ENCODE data around the gene CMSS1.

The CMSS1 gene

DNA sequence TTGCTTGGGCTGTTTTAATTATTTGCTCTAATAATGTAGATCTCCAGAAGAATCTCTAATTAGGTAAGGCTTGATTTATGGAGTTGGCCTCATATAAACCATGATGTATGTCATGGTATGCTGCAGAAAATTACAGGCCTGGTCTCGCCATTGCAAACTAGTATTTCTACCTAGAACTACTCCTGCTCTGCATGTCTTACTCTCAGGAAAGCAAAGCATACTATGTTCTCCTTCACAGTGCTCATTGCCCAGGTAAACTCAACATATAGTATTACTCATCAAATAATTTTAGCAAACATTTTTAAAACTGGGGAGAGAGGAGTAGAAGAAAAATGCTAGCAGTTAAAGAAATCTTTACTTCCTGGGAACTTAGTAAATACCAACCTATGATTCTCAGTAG lies 205.9 kb downstream of the CMSS1 start:
- no peaks in the 10 kb centered on the region for H3K9me3 Mint-ChIP-seq
- ATAC-seq (ENCODE audit: low read depth) (no peak), DNase-seq (ENCODE audit: low spot score in 2 of 2) (no peak)
- H3K27me3 Mint-ChIP-seq, result no peaks in the 10 kb centered on the region
- H3K4me3 Mint-ChIP-seq, result no peak overlapping the region
- peaks cover 2% of the 10 kb centered on the region for H3K36me3 Mint-ChIP-seq
- H3K27ac Mint-ChIP-seq, result no peak overlapping the region
- H3K4me1 Mint-ChIP-seq, result no peaks in the 10 kb centered on the region

DNA sequence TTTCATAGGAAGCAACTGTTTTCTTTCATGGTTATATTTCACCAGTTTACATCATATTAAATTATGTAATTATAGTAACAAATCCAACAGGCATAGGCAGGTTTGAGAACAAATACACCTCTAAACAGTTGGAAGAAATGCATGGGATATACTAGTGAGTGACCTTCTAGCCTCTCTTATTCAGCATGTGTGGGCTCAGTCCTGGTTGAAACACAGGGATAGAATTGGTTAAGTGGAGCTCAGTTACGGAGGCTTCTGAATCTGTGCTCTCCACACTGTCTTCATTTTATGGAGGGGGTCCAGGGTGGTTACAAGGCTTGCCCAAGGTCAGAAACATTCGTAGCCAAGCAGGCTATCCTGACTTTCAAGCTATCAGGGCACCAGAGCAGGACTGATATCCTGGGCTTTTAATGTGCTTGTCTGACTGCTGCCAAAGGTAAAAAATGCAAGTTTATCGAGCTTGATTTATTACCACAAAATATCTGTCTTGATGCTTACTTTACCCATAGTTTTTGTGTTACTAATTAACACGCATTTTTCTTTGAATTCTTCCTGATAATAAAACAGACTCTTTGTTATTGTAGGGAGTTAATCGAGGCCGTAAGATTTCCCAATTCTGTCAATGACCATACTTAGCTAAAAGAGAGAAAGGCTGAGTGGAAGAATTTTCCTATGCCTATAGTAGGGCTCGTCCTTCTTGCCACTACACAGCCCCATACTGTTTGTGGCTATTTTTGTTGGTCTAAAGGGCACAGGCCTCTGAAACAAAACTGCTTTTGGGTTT lies 207.1 kb downstream of the CMSS1 start:
- Mint-ChIP-seq H3K4me1 (no peaks in the 10 kb centered on the region), H3K27ac (no peak overlapping the region), H3K36me3 (peaks cover 2% of the 10 kb centered on the region), H3K4me3 (no peak overlapping the region), H3K9me3 (no peaks in the 10 kb centered on the region), H3K27me3 (no peaks in the 10 kb centered on the region)
- ATAC-seq (ENCODE audit: low read depth) (no peak), DNase-seq (ENCODE audit: low spot score in 2 of 2) (no peak)

DNA sequence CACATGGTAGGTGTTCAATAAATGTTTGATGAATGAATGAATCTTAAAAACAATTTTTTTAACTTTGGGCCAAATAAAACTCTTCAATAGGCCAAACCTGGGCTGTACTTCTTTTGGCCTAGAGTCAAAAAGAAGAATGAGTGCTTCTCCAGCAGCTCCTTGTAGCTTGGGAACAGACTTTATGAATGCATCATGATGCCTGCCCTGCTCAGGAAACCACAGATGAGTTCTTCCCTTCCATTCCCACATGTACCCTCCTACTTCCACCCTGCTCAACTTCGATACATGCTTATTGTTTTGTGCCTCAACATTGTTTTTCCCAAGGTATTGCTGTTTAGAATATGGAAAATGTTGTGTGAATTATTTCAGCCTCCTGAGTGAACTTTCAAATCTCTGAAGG lies 209.7 kb downstream of the CMSS1 start:
- no peaks in the 10 kb centered on the region for H3K27me3 Mint-ChIP-seq
- no peak overlapping the region for H3K27ac Mint-ChIP-seq
- no peak overlapping the region for H3K4me3 Mint-ChIP-seq
- ATAC-seq (ENCODE audit: low read depth) (no peak), DNase-seq (ENCODE audit: low spot score in 2 of 2) (no peak)
- H3K36me3 Mint-ChIP-seq, result peaks cover 5% of the 10 kb centered on the region
- peaks cover 2% of the 10 kb centered on the region for H3K4me1 Mint-ChIP-seq
- H3K9me3 Mint-ChIP-seq, result no peaks in the 10 kb centered on the region

DNA sequence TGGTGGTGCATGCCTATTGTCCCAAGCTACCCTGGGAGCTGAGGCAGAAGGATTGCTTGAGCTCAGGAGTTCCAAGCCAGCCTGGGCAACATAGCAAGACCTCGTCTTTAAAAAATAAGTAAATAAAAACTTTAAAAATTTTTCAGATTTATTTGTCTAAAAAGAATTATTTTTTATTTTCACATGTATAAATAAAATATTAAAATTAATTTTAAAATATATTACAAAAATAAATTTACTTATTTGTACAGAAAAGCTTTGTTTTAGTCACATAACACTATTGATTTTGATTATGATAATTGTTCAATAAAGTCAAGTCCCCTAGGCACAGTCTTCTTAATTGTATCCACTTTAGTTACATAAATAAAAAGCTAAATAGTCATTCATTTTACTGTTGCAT lies 211.4 kb downstream of the CMSS1 start:
- H3K36me3 Mint-ChIP-seq, result peaks cover 5% of the 10 kb centered on the region
- H3K9me3 Mint-ChIP-seq, result no peaks in the 10 kb centered on the region
- H3K27me3 Mint-ChIP-seq, result no peaks in the 10 kb centered on the region
- H3K4me1 Mint-ChIP-seq, result peaks cover 2% of the 10 kb centered on the region
- no peak overlapping the region for H3K27ac Mint-ChIP-seq
- ATAC-seq (ENCODE audit: low read depth), result no peak
- no peak for DNase-seq (ENCODE audit: low spot score in 2 of 2)
- no peak overlapping the region for H3K4me3 Mint-ChIP-seq

DNA sequence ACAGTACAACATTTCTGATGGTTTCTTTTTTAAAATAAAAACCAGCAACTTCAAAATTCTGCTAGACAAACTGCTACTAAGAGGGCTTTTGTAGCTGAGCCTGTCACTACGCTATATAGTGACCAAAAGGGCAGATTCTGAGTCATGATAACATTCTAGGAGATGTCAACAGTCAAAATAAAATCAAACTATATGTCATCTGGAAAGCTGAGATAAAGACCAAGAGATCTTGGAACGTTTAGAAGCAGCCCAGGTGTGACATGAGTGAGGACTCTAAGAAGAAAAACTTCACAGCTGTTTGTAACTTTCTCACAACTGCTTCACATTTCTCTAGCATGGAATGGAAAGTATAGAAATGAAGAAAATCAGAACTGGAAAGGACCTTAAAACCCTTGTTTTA lies 212.0 kb downstream of the CMSS1 start:
- Mint-ChIP-seq H3K4me3 (no peak overlapping the region), H3K9me3 (no peaks in the 10 kb centered on the region), H3K27me3 (no peaks in the 10 kb centered on the region), H3K4me1 (peaks cover 2% of the 10 kb centered on the region), H3K36me3 (peaks cover 5% of the 10 kb centered on the region), H3K27ac (no peak overlapping the region)
- DNase-seq (ENCODE audit: low spot score in 2 of 2) (no peak), ATAC-seq (ENCODE audit: low read depth) (no peak)

DNA sequence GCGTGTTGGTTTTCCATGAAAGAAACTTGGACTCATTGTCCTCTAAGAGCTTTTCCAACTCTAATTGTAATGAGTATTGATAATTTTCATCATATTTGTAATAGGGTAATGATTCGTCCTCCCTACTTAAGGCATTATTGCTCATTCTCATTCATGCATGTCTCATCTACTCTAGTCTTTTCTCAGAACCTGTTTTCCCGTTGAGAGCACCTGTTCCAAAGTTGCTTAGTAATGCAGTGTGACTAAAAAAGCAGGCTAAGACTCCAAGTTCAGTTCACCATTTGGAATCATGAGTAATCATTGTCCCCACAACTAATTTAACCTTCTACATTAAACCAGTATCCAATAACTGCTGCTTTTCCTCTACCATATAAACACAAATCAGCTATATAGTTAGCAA lies 212.7 kb downstream of the CMSS1 start:
- no peak for ATAC-seq (ENCODE audit: low read depth)
- peaks cover 2% of the 10 kb centered on the region for H3K4me1 Mint-ChIP-seq

DNA sequence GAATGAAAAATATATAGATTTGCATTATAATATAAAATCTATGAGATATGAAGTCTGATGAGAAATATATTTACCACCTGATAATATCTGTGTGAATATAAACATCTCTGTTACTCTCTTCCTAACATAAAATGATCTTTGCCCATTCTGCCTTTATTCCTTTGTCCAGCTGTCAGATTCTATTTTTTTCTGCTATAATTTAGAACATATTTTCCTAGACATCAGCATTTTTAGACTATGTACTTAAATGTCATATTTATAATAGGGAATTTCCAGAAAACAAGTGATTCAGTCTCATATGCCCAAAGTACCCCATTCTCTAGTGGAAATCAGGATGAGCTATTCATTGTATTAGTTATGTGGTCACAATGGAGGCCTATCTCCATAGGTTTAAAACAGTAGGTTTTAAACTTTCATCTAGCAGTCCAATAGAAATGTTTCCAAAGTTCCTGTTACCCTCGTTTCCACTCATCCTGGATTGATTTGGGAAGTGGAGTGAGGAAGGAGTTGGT lies 213.3 kb downstream of the CMSS1 start:
- H3K4me3 Mint-ChIP-seq, result no peak overlapping the region
- H3K36me3 Mint-ChIP-seq, result peaks cover 5% of the 10 kb centered on the region
- ATAC-seq (ENCODE audit: low read depth) (no peak), DNase-seq (ENCODE audit: low spot score in 2 of 2) (no peak)
- H3K27ac Mint-ChIP-seq, result no peak overlapping the region
- no peaks in the 10 kb centered on the region for H3K27me3 Mint-ChIP-seq
- peaks cover 2% of the 10 kb centered on the region for H3K4me1 Mint-ChIP-seq
- H3K9me3 Mint-ChIP-seq, result no peaks in the 10 kb centered on the region

More for the DNA sequence above, 212.7 kb downstream of the CMSS1 start:
- no peak overlapping the region for H3K27ac Mint-ChIP-seq
- no peak for DNase-seq (ENCODE audit: low spot score in 2 of 2)
- peaks cover 5% of the 10 kb centered on the region for H3K36me3 Mint-ChIP-seq
- no peak overlapping the region for H3K4me3 Mint-ChIP-seq
- H3K27me3 Mint-ChIP-seq, result no peaks in the 10 kb centered on the region
- no peaks in the 10 kb centered on the region for H3K9me3 Mint-ChIP-seq

DNA sequence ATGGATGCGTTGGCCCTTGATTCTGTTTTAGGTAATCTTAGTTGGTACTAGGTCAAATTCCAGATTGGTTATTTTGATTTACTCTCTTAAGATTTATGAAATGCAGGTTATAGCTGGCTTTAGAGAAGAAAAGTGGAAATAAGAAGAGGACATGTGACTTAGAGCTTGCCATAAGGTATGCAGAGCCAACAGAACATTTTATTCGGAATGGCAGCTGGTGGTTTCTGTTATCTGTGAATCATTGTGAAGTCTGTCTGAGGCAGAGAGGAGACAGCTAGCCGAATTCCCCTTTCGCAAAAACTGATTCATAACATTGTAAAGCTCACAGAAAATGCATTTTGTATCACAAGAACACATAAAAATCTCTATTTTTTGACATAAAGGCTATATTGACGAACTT lies 214.6 kb downstream of the CMSS1 start:
- no peak for DNase-seq (ENCODE audit: low spot score in 2 of 2)
- Mint-ChIP-seq H3K4me1 (peaks cover 2% of the 10 kb centered on the region), H3K27me3 (no peaks in the 10 kb centered on the region), H3K36me3 (peaks cover 5% of the 10 kb centered on the region), H3K9me3 (no peaks in the 10 kb centered on the region), H3K4me3 (no peak overlapping the region), H3K27ac (no peak overlapping the region)
- no peak for ATAC-seq (ENCODE audit: low read depth)

DNA sequence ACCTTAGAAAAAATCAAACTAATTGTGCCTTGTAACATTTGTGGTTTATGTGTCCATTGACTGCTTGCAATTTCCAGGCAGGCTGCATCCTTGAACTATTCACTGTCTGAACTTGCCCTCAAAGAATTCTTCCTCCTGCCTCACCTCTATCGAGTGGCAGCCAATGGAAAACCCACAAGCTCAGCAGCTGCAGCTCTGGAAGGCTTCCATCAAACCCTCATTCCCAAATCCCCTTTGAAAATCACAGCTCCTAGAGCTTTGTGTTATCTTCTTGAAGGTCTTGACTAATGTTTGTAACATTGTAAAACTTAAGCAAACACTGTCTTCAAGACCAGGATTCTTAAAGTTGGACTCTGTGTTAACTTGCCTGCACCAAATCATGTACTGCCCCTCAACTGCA lies 215.5 kb downstream of the CMSS1 start:
- ATAC-seq (ENCODE audit: low read depth) (no peak), DNase-seq (ENCODE audit: low spot score in 2 of 2) (no peak)
- Mint-ChIP-seq H3K27me3 (no peaks in the 10 kb centered on the region), H3K27ac (no peak overlapping the region), H3K4me3 (no peak overlapping the region), H3K9me3 (no peaks in the 10 kb centered on the region), H3K4me1 (peaks cover 2% of the 10 kb centered on the region), H3K36me3 (peaks cover 5% of the 10 kb centered on the region)

DNA sequence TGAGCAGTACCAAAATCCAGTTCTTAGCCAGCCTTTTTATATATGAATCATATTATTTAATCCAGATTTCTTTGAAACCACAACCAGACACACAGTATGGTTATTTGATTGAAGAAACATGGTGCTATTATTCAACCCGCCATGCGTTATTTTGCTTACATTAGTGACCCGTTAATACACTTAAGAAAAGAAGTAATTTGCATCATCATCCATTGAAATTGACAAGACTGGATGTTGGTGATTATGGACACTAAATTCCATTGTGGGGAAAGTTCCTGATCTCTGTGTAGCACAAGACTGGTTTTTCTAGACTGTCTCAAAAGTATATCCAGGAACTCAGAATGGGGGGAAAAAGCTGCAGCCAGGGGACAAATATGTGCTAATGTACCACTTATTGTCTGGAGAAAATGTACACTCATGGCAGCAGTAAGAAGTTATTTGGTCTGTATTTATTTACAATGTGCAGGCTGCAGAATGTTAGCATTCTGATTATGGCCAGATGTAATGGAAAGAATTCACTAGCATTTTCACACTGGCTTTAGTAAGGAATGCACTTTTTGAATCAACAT lies 216.3 kb downstream of the CMSS1 start:
- ATAC-seq (ENCODE audit: low read depth) (no peak), DNase-seq (ENCODE audit: low spot score in 2 of 2) (no peak)
- Mint-ChIP-seq H3K27me3 (no peaks in the 10 kb centered on the region), H3K27ac (no peak overlapping the region), H3K36me3 (peaks cover 5% of the 10 kb centered on the region), H3K4me1 (peaks cover 2% of the 10 kb centered on the region), H3K4me3 (no peak overlapping the region), H3K9me3 (no peaks in the 10 kb centered on the region)

DNA sequence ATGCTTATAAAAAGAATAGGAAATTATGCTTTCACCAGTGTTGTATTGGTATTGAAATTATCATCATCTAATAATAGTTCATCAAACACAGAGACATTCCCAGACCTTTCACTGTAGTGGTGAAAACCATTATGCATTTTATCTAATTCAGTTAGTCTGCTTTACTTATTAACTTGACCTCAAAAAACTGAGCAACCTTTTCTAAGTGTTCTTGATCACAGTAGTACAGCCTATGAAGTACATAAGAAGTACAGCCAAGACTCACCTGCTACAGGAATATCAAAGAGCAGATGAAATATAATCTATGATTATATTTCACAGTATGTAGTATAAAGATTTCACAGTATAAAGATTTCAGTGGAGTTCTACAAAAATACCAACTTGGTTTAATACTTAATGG lies 221.4 kb downstream of the CMSS1 start:
- Mint-ChIP-seq H3K4me3 (no peak overlapping the region), H3K27me3 (no peaks in the 10 kb centered on the region), H3K27ac (no peak overlapping the region), H3K9me3 (no peaks in the 10 kb centered on the region), H3K36me3 (no peaks in the 10 kb centered on the region), H3K4me1 (peaks cover 25% of the 10 kb centered on the region)
- ATAC-seq (ENCODE audit: low read depth) (no peak), DNase-seq (ENCODE audit: low spot score in 2 of 2) (no peak)

DNA sequence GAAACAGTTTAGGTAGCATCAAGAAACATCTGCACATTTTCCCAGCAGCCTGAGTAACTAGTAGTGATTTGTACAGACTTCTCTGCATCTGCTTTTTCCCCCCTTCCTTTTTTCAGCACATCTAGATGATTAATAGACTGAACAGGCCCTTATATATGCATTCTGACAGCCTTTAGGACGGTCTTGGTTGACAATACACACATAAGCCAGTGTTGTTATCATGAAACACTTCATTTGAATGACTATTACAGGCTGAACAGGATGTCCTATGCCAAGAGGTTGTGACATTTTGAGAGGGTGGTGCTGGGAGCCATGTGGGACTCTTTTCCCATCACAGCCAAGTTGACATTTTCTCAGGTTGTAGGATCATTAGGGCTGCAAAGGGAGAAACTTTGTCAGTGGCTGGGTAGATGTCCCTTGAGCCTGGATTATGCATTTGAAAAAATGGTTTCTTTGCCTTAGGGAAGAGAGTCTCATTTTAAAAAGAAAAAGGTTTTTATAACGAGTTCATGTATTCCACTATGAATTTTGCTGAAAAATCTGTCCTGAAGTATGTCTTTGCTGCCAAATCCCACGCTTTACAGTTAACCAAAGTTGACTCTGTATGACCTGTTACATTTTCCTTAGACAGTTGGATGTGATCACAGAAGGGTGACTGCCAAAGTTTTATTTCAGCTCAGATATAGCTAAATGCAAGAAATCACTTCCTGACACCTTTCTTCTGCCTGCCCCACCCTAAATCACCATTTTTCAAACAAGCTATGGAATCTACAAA lies 223.0 kb downstream of the CMSS1 start:
- no peak overlapping the region for H3K27ac Mint-ChIP-seq

DNA sequence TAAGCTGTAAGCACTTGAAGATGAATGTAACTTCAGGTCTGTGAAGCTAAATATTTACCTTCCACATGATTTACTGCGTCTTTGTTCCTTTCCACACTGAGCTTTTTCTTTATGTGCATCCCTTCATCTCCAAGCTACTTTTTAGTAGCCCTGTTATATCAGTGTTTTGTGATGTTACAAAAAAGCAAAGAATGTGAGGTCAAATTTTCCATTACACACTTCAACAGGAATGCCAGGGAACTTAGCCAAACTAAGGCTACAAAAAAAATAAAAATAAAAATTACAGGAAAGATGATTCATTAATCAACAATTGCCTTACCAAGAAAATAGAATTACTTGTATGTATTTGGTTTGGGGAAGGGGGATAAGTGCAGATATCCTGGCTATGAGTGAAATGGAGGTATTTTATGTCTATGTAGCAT lies 223.7 kb downstream of the CMSS1 start:
- Mint-ChIP-seq H3K27ac (no peak overlapping the region), H3K4me1 (peaks cover 41% of the 10 kb centered on the region), H3K9me3 (no peaks in the 10 kb centered on the region), H3K36me3 (no peaks in the 10 kb centered on the region), H3K27me3 (no peaks in the 10 kb centered on the region), H3K4me3 (no peak overlapping the region)
- no peak for DNase-seq (ENCODE audit: low spot score in 2 of 2)
- no peak for ATAC-seq (ENCODE audit: low read depth)

More for the DNA sequence above, 223.0 kb downstream of the CMSS1 start:
- Mint-ChIP-seq H3K4me1 (peaks cover 35% of the 10 kb centered on the region), H3K9me3 (no peaks in the 10 kb centered on the region), H3K27me3 (no peaks in the 10 kb centered on the region), H3K4me3 (no peak overlapping the region), H3K36me3 (no peaks in the 10 kb centered on the region)
- ATAC-seq (ENCODE audit: low read depth) (no peak), DNase-seq (ENCODE audit: low spot score in 2 of 2) (no peak)

Data from memory B cell (primary cell).